SU-DHL-6 (cell line): Measurements from ENCODE around the gene PLCB1.

Experiments used
- H2AFZ ChIP-seq: fragments of 200-600 bp; sonication (generic); 2 replicates; pipeline ENCODE4 v1.6.1; 2014; ENCODE audit warnings: low read depth, mild to moderate bottlenecking, moderate library complexity, mixed read lengths, antibody characterized with exemption, low read length; ENCODE audit not compliant: severe bottlenecking
- H3F3A ChIP-seq: fragments of 200-600 bp; shearing (Covaris generic); 2 replicates; pipeline ENCODE4 v1.6.0; 2016; ENCODE audit warnings: antibody characterized with exemption, mild to moderate bottlenecking; ENCODE audit not compliant: insufficient read depth
- H3K27ac ChIP-seq: fragments of 200-600 bp; sonication (generic); 2 replicates; pipeline ENCODE4 v1.5.1; 2016; ENCODE audit warnings: low read depth, mild to moderate bottlenecking, low read length, moderate library complexity, mixed read lengths
- H3K27me3 ChIP-seq: fragments of 200-600 bp; sonication (generic), shearing (Covaris generic); 2 replicates; pipeline ENCODE4 v1.6.0; 2014; ENCODE audit warnings: mild to moderate bottlenecking, low read length
- H3K36me3 ChIP-seq: fragments of 200-600 bp; sonication (generic); 2 replicates; pipeline ENCODE4 v1.6.1; 2014; ENCODE audit warnings: mild to moderate bottlenecking, low read length, mixed read lengths
- H3K4me2 ChIP-seq: fragments of 300-600, 200-600 bp; shearing (Covaris generic), sonication (generic); 2 replicates; pipeline ENCODE4 v1.6.0; 2014; ENCODE audit warnings: low read length, low read depth, mild to moderate bottlenecking; ENCODE audit not compliant: poor library complexity, severe bottlenecking
- H3K4me3 ChIP-seq: fragments of 200-600 bp; sonication (generic); 2 replicates; pipeline ENCODE4 v1.5.1; 2014; ENCODE audit warnings: antibody characterized with exemption, low read length, mild to moderate bottlenecking, mixed read lengths; ENCODE audit not compliant: insufficient read depth, poor library complexity, severe bottlenecking
- H3K79me2 ChIP-seq: fragments of 200-600 bp; sonication (generic); 2 replicates; pipeline ENCODE4 v1.6.1; 2014; ENCODE audit warnings: mild to moderate bottlenecking, low read length, moderate library complexity; ENCODE audit not compliant: insufficient read depth
- H3K9ac ChIP-seq: fragments of 200-600 bp; sonication (generic); 2 replicates; pipeline ENCODE4 v1.7.0; 2014; ENCODE audit warnings: mild to moderate bottlenecking, low read length
- H3K9me2 ChIP-seq: fragments of 200-600 bp; sonication (generic); replicated peaks from 2 replicates; pipeline ENCODE4 v1.6.1; 2014; ENCODE audit warnings: low read length; ENCODE audit not compliant: insufficient read depth
- H3K9me3 ChIP-seq: fragments of 200-600 bp; sonication (generic); 2 replicates; pipeline ENCODE4 v1.6.1; 2014; ENCODE audit warnings: low read length, mixed read lengths; ENCODE audit not compliant: insufficient read depth
- H4K20me1 ChIP-seq: fragments of 200-600 bp; sonication (generic); 2 replicates; pipeline ENCODE4 v1.6.1; 2014; ENCODE audit warnings: low read depth, mild to moderate bottlenecking, antibody characterized with exemption, low read length, moderate library complexity, mixed read lengths
- EZH2phosphoT487 ChIP-seq: fragments of 200-600 bp; sonication (generic), shearing (Covaris generic); conservative IDR thresholded peaks from 2 replicates; pipeline ENCODE4 v1.6.1; 2018; ENCODE audit warnings: mild to moderate bottlenecking, antibody characterized with exemption, low read length, moderate library complexity, mixed read lengths
- TF ChIP-seq, protein P1 (sequence below): fragments of 200-600 bp; sonication (generic); IDR thresholded peaks from one replicate; pipeline ENCODE4 v1.5.1; 2017; ENCODE audit warnings: antibody characterized with exemption, mild to moderate bottlenecking, low read length, moderate library complexity; ENCODE audit not compliant: insufficient read depth, poor library complexity, severe bottlenecking

The PLCB1 gene

GRCh38 chr20:8891039-8891438 is 759.0 kb downstream of the PLCB1 start:
- Histone ChIP-seq H3K4me2 (no peak overlapping the region), H3K9me3 (no peaks in the 10 kb centered on the region), H3K9me2 (no peaks in the 10 kb centered on the region; the same call in 1 of the 2 replicates), H2AFZ (no peak overlapping the region), H3K9ac (no peak overlapping the region), H3K79me2 (no peaks in the 10 kb centered on the region), H4K20me1 (no peaks in the 10 kb centered on the region), H3K27ac (no peak overlapping the region), H3K36me3 (no peaks in the 10 kb centered on the region), H3K4me3 (no peak overlapping the region), H3F3A (no peaks in the 10 kb centered on the region), H3K27me3 (no peaks in the 10 kb centered on the region)
- TF ChIP-seq EZH2phosphoT487, result no peak
- TF ChIP-seq, protein P1, sequence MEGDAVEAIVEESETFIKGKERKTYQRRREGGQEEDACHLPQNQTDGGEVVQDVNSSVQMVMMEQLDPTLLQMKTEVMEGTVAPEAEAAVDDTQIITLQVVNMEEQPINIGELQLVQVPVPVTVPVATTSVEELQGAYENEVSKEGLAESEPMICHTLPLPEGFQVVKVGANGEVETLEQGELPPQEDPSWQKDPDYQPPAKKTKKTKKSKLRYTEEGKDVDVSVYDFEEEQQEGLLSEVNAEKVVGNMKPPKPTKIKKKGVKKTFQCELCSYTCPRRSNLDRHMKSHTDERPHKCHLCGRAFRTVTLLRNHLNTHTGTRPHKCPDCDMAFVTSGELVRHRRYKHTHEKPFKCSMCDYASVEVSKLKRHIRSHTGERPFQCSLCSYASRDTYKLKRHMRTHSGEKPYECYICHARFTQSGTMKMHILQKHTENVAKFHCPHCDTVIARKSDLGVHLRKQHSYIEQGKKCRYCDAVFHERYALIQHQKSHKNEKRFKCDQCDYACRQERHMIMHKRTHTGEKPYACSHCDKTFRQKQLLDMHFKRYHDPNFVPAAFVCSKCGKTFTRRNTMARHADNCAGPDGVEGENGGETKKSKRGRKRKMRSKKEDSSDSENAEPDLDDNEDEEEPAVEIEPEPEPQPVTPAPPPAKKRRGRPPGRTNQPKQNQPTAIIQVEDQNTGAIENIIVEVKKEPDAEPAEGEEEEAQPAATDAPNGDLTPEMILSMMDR, result no peak

- no peak overlapping the region for H3K4me2 ChIP-seq
Observed at GRCh38 chr20:8895472-8895871, 763.4 kb downstream of the PLCB1 start.

GRCh38 chr20:8898823-8899222 is 766.8 kb downstream of the PLCB1 start:
- no peak for TF ChIP-seq EZH2phosphoT487
- TF ChIP-seq, protein P1, result no peak
- Histone ChIP-seq H3K4me2 (no peak overlapping the region), H3K27ac (no peak overlapping the region), H3K9ac (no peak overlapping the region), H3K4me3 (no peak overlapping the region), H3K27me3 (no peaks in the 10 kb centered on the region; the same call in 1 of the 2 replicates), H4K20me1 (no peaks in the 10 kb centered on the region), H3K9me3 (peaks cover 9% of the 10 kb centered on the region; the same call in 1 of the 2 replicates), H3K9me2 (no peaks in the 10 kb centered on the region), H3F3A (no peaks in the 10 kb centered on the region), H2AFZ (no peak overlapping the region), H3K79me2 (no peaks in the 10 kb centered on the region), H3K36me3 (no peaks in the 10 kb centered on the region)

More at GRCh38 chr20:8895472-8895871, 763.4 kb downstream of the PLCB1 start:
- Histone ChIP-seq H3K79me2 (no peaks in the 10 kb centered on the region), H3K4me3 (no peak overlapping the region), H2AFZ (no peak overlapping the region), H3K27me3 (no peaks in the 10 kb centered on the region; the same call in 1 of the 2 replicates), H3K9me3 (peaks cover 9% of the 10 kb centered on the region; the same call in 1 of the 2 replicates), H3K9me2 (no peaks in the 10 kb centered on the region), H3K9ac (no peak overlapping the region), H4K20me1 (no peaks in the 10 kb centered on the region), H3K36me3 (no peaks in the 10 kb centered on the region), H3K27ac (no peak overlapping the region), H3F3A (no peaks in the 10 kb centered on the region)
- TF ChIP-seq EZH2phosphoT487, result no peak
- TF ChIP-seq, protein P1, result no peak
